HG02610 (cell line): Measurements from ENCODE around the gene FIGNL1.

Source experiments
- ATAC-seq: cut with Tn5 transposase; IDR thresholded peaks from one replicate; pipeline ENCODE4 v1.9.1; 2021; ENCODE audit warnings: mild to moderate bottlenecking, moderate library complexity; ENCODE audit not compliant: unreplicated experiment

FIGNL1 gene, protein sequence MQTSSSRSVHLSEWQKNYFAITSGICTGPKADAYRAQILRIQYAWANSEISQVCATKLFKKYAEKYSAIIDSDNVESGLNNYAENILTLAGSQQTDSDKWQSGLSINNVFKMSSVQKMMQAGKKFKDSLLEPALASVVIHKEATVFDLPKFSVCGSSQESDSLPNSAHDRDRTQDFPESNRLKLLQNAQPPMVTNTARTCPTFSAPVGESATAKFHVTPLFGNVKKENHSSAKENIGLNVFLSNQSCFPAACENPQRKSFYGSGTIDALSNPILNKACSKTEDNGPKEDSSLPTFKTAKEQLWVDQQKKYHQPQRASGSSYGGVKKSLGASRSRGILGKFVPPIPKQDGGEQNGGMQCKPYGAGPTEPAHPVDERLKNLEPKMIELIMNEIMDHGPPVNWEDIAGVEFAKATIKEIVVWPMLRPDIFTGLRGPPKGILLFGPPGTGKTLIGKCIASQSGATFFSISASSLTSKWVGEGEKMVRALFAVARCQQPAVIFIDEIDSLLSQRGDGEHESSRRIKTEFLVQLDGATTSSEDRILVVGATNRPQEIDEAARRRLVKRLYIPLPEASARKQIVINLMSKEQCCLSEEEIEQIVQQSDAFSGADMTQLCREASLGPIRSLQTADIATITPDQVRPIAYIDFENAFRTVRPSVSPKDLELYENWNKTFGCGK

GRCh38 chr7:50449881-50450589, at the start of gene FIGNL1:
TSS of gene FIGNL1 (minus strand) at chr7:50450350. CDS start at chr7:50447287, 3,063 bp downstream.
- ATAC-seq, result peak; percentile 72

- no peak for ATAC-seq
These were observed 48.9 kb upstream of the FIGNL1 start for GRCh38 chr7:50499092-50499491.

DNA sequence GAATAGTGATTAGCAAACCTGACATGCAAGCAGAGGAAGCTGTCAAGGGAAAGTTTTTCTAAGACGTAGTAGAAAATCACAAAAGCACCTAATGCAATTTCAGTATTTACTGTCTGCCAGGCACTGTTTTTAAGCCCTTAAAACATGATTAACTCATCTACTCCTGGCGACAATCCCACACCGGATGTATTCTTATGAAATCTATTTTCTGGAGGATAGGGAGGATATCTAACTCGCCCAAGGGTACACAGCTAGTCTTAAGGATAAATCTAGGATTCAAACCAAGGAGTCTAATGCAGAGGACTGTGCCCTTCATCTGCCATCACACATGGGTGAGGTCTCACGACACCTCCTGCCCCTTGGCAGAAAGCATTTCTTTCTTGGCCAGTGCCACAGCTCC, 47.8 kb upstream of the FIGNL1 start:
- no peak for ATAC-seq

- no peak for ATAC-seq
These were observed 47.0 kb upstream of the FIGNL1 start for GRCh38 chr7:50497068-50497642.

DNA sequence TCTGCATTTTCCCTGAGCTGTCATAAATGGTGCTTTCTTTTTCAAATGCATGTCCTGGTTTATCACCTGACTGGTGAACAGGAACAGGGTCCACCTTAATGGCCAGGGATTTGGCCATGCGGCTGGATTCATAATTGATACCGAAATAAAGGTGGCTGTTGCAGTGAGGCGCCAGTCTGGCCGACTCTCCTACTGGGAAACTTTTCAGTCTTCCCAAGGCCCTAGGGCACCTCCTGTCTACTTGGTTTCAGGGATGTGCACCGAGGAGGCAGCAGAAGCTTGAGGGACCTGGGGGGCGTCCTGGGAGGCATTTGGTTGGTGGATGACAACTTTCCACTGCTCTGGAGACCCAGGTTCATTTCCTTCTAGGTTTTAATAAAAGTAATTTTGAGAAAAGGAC, 46.4 kb upstream of the FIGNL1 start:
- ATAC-seq, result no peak

- no peak for ATAC-seq
These were observed 45.6 kb upstream of the FIGNL1 start for GRCh38 chr7:50495746-50496145.

DNA sequence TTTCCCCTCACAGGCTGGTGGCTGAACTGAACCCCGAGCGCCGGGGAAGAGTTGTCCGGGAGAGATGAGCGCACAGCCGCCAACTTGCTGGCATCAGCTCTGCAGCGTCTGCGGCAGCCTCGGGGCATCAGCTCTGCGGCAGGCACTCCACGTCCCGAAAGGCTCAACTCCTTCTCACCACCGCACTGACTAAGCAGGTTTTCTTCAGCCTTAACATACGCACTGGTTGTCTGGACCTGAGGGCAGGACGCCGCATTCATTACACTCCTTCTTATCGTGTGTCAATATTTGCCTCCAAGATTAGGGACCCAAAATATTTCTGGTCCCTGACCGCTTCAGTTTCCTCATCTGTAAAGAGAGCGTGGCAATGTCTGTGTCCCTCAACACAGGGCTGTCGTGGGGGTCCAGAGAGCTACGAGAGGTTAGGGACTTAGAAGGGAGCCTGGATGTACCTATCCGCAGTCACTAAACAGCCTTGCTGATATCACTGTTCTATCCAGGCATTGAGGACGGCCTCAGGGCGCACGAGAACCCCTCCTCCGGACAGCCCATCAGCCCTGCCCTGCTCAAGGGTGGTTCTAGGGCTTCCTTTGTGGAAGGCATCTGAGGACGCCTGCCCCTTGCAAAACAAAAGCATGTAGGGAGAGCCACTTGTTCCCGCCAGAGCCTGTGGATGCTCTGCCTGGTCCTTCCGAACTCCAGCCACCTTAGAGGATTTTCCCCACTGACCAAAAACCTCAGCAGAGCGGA, 42.8 kb upstream of the FIGNL1 start:
- ATAC-seq, result no peak

- ATAC-seq, result no peak
These were observed 41.8 kb upstream of the FIGNL1 start for GRCh38 chr7:50491943-50492342.

DNA sequence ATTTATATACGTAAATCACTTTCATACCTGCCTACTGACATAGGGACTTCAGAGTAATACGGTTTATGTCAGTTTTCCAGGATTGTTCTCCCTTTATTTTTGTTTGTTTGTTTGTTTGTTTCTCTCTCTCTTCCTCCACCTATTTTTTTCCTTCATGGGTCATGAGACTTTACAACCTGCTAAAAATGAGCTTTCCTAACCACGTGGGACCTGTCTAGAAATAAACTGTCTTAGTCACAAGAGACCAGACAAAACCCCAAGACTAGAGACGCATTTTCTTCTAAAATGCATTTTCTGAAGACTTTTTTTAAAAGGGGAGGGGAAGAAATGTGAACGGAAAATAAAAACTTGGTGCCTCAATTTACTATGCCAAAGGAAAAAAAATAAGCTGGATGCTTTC, 41.1 kb upstream of the FIGNL1 start:
- no peak for ATAC-seq

DNA sequence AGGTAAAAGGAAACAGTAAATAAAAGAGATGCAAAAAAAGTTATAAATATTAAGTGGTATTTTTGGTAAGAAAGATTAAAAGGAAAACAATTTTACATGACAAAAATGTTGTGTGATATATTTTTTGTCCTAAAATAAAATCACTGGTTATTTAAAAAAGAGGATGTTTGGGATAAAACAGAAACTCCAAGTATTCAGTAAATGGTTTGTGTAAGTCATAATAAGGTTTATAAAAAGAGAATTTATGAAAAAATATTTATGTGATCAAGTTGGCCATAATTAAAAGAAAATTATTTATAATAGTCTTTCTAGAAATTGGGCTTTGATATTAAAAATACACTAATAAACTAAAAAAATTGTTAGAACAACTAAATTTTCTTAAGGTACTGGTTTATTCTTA, 38.2 kb upstream of the FIGNL1 start:
- ATAC-seq, result no peak

DNA sequence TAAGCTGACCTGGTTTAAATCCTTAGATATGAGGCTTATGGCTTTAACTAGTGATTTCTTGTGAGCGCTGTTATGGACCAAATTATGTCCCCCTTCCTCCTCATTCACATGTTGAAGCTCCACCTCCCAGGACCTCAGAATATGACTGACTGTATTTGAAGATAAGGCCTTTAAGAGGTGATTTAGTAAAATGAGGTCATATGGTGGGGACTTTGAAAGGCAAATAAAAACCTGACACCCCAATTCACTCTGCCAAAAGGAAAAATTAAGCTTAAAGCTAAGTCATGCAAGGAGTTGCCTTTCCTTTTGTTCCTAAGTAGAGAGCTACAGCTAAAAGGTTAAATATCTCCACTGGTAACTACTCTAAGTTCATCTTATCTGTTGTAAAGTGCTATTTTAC, 36.4 kb upstream of the FIGNL1 start:
- ATAC-seq, result no peak

DNA sequence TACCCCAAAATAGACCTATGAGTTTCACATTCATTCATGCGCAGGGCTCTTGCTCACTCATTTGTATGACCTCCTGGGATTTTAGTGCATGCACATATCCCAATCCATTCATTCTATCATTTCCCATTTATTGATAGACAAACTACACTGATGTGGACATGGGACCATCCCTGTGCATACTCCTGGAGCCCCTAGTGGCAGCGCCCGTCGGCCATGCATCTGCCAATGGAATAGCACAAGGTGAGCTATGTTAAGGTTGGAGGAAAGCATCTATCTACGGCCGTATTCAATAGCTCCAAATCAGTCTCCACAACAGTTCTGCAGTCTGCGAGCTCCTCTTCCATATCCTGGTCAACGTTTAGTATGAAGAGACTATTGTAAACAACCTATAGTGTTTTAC, 31.7 kb upstream of the FIGNL1 start:
- no peak for ATAC-seq

- ATAC-seq, result no peak
These were observed 30.6 kb upstream of the FIGNL1 start for GRCh38 chr7:50480797-50481196.

DNA sequence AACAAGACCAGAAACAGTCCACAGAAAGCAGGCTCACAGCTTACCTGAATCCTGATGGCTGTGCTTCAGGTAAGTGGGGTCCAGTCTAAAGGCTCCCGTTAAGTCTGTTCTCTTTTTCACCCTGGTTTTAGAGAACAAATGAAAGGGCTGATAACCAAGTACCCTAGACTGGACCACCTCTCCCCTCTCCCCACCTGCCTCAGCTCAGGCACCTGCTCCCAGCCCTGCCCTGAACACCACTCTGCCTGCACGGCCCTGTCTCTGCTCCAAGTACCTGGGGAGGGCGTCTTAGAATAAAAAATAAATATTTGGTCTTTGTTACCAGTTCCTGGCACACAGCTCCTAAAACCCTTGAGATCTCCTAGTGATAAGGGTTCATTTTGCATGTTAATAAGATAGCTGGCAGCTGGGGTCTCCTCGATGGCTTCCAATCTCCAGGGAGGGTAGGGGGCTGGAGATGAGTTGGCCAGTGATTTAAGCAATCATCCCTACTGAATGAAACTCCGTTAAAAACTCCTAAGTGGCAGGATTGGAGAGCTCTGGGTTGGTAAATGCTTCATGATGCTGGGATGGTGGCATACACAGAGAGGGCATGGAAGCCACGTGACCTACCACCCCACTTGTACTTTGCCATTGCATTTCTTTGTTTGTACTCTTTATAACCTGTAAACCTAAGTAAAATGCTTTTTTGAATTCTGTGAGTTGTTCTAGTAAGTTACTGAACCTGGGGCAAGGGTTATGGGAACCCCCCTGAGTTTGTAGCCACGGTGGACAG, 29.8 kb upstream of the FIGNL1 start:
- no peak for ATAC-seq

DNA sequence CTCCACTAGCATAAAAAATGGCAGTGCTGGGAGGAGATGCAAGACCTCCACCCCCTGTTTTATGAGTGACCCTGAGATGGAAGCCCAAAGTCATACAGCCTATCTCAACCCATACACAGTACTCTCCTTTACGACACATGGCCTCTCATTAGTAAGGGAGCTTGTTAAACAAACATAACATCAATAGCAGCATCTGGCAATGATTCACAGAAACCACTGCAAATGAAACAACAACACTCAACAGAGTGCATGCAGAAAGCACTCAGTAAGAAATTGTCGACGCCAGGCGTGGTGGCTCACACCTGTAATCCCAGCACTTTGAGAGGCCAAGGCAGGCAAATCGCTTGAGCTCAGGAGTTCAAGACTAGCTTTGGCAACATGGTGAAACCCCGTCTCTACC, 27.5 kb upstream of the FIGNL1 start:
- ATAC-seq, result no peak

DNA sequence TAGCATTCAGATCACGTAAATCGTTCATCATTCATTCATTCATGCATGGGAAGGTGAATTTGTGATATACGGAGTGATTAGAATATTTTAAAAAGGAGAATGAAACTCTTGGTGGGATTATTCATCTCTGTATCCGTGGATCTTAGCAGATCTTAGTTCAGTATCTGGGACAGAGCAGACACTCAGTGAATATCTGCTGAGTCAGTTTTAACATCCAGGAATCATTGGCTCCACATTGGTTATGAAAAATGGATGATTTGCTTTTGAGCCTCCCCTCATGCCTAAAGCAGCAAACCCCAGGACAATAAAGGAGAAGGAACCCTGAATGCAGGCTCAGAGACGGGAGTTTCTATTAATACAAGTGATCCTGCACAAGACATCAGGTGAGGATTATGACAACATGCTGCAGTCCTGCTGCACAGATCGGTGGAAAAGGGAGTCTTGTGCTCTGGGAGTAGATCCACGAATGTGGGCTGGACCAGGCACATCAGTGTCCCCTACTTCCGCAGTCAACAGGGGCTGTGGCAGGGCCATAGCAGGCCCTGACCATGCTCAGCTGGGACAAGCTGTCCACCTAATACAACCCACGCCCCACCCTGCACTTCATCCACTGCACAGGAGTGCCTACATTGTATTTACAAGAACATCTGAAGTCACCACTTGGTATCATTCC, 26.9 kb upstream of the FIGNL1 start:
- ATAC-seq, result no peak

DNA sequence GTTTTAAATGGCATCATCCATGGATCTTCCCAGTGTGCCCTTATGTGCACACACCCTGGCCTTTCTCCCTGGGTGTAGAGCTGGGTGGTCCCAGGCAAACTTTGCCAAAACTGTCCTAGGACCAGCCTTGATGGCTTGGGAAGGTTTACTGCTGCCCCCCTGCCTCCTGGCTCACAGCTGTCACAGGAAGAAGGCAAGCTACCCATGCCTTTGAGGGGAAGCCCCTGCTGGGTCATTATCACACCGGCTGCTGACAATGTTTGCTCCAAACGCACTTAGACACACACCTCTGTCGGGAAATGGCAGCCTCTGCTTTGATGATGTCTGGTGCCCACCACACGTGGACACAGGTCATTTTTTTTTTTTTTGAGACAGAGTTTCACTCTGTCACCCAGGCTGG, 25.2 kb upstream of the FIGNL1 start:
- peak; percentile 67 for ATAC-seq

- ATAC-seq, result no peak
These were observed 24.4 kb upstream of the FIGNL1 start for GRCh38 chr7:50474382-50475160.

DNA sequence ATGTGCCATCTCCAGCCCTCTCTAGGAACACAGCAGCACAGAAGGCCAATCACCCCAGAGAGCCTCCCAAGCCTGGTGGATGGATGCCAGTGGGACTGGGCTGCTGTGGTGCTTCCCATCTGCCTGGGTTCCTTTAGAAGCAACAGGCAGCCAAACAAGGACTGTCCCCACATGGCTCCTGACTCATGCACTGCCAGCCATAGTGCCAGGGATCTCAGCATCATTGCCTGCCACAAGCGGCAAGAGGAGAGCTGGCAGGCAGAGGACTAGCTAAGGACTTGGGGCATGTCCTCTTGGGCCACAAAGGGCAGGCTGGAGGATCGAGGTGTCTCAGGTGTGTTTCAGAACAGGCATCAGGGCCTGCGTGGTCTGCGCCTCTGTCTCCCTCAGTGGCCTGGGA, 23.4 kb upstream of the FIGNL1 start:
- no peak for ATAC-seq
